GM23338 (cell line): ENCODE results near the gene PDK4.

Experiments
- CREB1 ChIP-seq: fragments of 250-450 bp; sonication (Bioruptor Pico); IDR thresholded peaks from 2 replicates; pipeline ENCODE4 v1.5.0; 2020; ENCODE audit warnings: low read depth, mild to moderate bottlenecking, moderate library complexity
- POLR2AphosphoS5 ChIP-seq: IDR thresholded peaks from 2 replicates; pipeline ENCODE4 v1.6.1; 2016; ENCODE audit warnings: antibody characterized with exemption, low read depth
- TF ChIP-seq, protein P1 (sequence below), 2 experiments: fragments of 200-600 bp in 1 of 2; sonication (generic) in 1 of 2; conservative IDR thresholded peaks; 2 replicates each; pipeline versions ENCODE4 v1.5.1 to v1.6.1; 2016 to 2017; ENCODE audit warnings: antibody characterized with exemption in 2 of 2, low read depth in 2 of 2, mild to moderate bottlenecking in 2 of 2, moderate library complexity in 1 of 2

DNA sequence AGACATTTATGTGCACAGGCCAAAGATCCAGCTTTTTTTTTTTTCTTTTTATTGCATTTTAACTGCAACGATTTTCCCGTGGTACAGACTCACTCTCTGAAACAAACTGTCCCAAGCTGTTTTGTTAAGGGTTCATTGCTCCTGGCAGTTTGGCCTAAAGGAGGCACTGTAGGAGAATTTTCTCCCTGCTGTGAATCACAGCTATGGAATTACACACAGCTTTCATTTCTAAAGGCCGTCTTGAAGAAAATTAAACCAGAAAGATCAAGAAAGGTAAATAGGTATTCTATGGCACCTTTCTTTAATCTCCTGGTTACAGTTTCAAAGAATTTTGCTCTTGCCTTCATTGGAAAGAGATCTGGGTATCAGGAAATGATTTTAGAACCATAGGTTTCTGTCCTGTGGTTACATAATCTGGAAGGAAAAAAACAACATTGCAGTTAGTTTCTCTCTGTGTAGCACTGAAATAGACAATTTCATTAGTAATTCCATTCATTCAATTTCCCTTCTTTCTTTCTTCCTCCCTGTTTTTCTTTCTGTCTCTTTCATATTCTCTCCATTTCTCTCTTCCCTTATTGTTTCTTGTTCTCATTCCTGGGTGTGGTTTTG is 51.2 kb downstream of the PDK4 start:
- TF ChIP-seq, protein P1, sequence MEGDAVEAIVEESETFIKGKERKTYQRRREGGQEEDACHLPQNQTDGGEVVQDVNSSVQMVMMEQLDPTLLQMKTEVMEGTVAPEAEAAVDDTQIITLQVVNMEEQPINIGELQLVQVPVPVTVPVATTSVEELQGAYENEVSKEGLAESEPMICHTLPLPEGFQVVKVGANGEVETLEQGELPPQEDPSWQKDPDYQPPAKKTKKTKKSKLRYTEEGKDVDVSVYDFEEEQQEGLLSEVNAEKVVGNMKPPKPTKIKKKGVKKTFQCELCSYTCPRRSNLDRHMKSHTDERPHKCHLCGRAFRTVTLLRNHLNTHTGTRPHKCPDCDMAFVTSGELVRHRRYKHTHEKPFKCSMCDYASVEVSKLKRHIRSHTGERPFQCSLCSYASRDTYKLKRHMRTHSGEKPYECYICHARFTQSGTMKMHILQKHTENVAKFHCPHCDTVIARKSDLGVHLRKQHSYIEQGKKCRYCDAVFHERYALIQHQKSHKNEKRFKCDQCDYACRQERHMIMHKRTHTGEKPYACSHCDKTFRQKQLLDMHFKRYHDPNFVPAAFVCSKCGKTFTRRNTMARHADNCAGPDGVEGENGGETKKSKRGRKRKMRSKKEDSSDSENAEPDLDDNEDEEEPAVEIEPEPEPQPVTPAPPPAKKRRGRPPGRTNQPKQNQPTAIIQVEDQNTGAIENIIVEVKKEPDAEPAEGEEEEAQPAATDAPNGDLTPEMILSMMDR (conservative IDR thresholded peaks at IDR 0.05; ENCODE audit: low read depth in 2 of 2), result peak; percentile 69 to 71
- no peak for TF ChIP-seq CREB1 (CRISPR knock-in tag)
- no peak for TF ChIP-seq POLR2AphosphoS5
